AG04450 (cell line): ENCODE data around the gene CAMSAP2. TPM values are rescaled to one million over a fixed set of nuclear protein-coding genes. Genes with fewer than 3 reads are reported as not detected.

Source experiments
- CTCF ChIA-PET: fragments of 300-600, 350-600 bp; formaldehyde crosslinking; extraction: SDS; loops from one replicate; lab custom pipeline; 2022; ENCODE audit warnings: antibody characterized with exemption, inconsistent platforms; lab: Charles Lee
- POLR2A ChIA-PET: fragments of 350-600 bp; formaldehyde crosslinking; extraction: SDS; loops from one replicate; lab custom pipeline; 2021; ENCODE audit warnings: antibody characterized with exemption, inconsistent platforms; lab: Yijun Ruan, JAX
- DNase-seq: peaks from one replicate; pipeline ENCODE4 v3.0.0-alpha.2; 2011; ENCODE audit warnings: low read depth, low spot score
- H3K27ac ChIP-seq: one replicate; pipeline ENCODE4 v1.5.1; 2012; ENCODE audit warnings: low read depth, low read length, control low read depth
- H3K27me3 ChIP-seq: one replicate; pipeline ENCODE4 v1.6.0; 2012; ENCODE audit warnings: low read length; ENCODE audit not compliant: control insufficient read depth, insufficient read depth
- H3K4me3 ChIP-seq: 2 replicates; pipeline ENCODE4 v1.5.1; 2011; ENCODE audit warnings: mild to moderate bottlenecking, low read depth, low read length, control low read depth
- H3K9me3 ChIP-seq: 2 replicates; pipeline ENCODE4 v1.5.1; 2012; ENCODE audit warnings: low read length; ENCODE audit not compliant: control insufficient read depth, insufficient read depth
- polyA minus RNA-seq: library from RNA; depleted of rRNA, polyadenylated mRNA; stranded (reverse); fragments of >200 nt; gene quantifications from 2 replicates; pipeline ENCODE4 v1.2.3, GENCODE V29; 2011; rRNA and poly(A)+ RNA removed
- polyA plus RNA-seq: library from polyadenylated mRNA; depleted of rRNA; stranded (reverse); fragments of >200 nt; gene quantifications from 2 replicates; pipeline ENCODE4 v1.2.3, GENCODE V29; 2011; rRNA removed
- TF ChIP-seq, protein P1 (sequence below): IDR thresholded peaks from 2 replicates; pipeline ENCODE4 v1.5.1; 2011; ENCODE audit warnings: low read depth, low read length, control low read depth, inconsistent platforms

Gene CAMSAP2, protein sequence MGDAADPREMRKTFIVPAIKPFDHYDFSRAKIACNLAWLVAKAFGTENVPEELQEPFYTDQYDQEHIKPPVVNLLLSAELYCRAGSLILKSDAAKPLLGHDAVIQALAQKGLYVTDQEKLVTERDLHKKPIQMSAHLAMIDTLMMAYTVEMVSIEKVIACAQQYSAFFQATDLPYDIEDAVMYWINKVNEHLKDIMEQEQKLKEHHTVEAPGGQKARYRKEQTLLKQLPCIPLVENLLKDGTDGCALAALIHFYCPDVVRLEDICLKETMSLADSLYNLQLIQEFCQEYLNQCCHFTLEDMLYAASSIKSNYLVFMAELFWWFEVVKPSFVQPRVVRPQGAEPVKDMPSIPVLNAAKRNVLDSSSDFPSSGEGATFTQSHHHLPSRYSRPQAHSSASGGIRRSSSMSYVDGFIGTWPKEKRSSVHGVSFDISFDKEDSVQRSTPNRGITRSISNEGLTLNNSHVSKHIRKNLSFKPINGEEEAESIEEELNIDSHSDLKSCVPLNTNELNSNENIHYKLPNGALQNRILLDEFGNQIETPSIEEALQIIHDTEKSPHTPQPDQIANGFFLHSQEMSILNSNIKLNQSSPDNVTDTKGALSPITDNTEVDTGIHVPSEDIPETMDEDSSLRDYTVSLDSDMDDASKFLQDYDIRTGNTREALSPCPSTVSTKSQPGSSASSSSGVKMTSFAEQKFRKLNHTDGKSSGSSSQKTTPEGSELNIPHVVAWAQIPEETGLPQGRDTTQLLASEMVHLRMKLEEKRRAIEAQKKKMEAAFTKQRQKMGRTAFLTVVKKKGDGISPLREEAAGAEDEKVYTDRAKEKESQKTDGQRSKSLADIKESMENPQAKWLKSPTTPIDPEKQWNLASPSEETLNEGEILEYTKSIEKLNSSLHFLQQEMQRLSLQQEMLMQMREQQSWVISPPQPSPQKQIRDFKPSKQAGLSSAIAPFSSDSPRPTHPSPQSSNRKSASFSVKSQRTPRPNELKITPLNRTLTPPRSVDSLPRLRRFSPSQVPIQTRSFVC (N-terminal part only)
- 18.0 and 24.2 TPM in 2 replicates for polyA plus RNA-seq
- 18.0 and 42.5 TPM in 2 replicates for polyA minus RNA-seq

DNA sequence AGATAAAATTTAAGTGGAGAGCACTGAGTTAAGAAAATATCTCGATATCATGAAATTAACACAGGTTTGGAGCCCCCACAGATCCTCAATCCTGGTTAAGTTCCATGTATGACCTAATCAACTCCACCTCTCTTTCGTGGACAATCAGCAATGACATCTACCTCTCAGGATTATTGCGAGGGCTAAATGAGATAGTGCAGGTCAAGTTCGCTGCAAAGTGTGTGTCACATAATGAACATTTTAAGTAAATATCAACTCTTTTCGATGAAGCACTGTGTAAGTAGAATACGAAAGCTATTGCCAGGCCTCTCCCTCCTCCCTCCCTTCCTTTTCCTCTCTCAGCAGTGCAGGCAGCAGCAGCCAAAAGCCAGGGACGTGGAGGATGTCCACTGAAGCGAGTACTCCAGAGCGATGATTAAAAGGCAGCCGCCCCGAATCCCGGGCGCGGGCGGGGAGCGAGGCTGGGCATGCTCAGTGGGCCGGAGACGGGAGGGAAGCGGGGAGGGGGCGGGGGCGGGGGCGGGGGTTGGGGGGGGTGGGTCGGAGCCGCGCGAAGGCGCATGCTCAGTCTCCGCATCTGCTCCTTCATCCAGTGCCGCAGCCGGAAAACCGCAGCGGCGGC lies at the start of gene CAMSAP2:
CAMSAP2 (plus strand) TSS at position 567 of the 622 bp plus-strand sequence. CDS start 935 bp downstream, outside the sequence.
- no peaks in the 10 kb centered on the region; the same call in 1 of the 2 replicates for H3K9me3 ChIP-seq
- TF ChIP-seq, protein P1, sequence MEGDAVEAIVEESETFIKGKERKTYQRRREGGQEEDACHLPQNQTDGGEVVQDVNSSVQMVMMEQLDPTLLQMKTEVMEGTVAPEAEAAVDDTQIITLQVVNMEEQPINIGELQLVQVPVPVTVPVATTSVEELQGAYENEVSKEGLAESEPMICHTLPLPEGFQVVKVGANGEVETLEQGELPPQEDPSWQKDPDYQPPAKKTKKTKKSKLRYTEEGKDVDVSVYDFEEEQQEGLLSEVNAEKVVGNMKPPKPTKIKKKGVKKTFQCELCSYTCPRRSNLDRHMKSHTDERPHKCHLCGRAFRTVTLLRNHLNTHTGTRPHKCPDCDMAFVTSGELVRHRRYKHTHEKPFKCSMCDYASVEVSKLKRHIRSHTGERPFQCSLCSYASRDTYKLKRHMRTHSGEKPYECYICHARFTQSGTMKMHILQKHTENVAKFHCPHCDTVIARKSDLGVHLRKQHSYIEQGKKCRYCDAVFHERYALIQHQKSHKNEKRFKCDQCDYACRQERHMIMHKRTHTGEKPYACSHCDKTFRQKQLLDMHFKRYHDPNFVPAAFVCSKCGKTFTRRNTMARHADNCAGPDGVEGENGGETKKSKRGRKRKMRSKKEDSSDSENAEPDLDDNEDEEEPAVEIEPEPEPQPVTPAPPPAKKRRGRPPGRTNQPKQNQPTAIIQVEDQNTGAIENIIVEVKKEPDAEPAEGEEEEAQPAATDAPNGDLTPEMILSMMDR: no peak
- peak; percentile 66 for DNase-seq
- peak within 1 kb of the TSS; percentile 96 for H3K27ac ChIP-seq
- CTCF ChIA-PET: interaction anchor here (0.6 to 1.4 kb wide), 5 partner anchors 9 to 116 kb away, joined by 3 to 6 read pairs (median 3); no protein-coding TSS in a partner anchor
- peak within 1 kb of the TSS; percentile 98 for H3K4me3 ChIP-seq
- no peaks in the 10 kb centered on the region for H3K27me3 ChIP-seq
- POLR2A ChIA-PET: interaction anchor here (0.6 to 2.9 kb wide), 5 partner anchors 36 to 88 kb away, joined by 3 to 17 read pairs (median 3); partner anchors contain the start of gene DDX59

DNA sequence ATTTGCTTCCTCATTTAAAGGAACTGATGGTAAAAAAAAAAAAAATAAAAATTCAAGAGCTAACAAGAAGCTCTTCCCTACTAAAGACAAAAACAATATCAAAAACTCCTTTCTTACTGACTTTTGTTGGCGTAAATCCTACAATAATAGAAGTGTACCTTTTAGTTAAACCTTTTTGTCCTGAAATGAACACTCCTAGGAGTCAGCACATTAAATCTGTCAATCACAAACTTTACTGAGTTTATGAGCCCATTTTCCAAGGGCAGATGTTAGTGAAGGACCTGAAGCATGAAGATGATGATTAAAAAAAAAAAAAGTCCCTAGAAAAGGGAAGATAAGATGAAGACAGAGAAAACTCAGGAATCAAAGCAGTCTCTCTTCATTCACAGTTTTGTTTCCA lies 46.4 kb upstream of the CAMSAP2 start:
- ChIA-PET CTCF (interaction anchor here (0.6 kb wide), 1 partner anchor 56 kb away, joined by 3 read pairs; no protein-coding TSS in a partner anchor), POLR2A (no interaction called here)
- Histone ChIP-seq H3K9me3 (no peaks in the 10 kb centered on the region), H3K4me3 (no peak overlapping the region), H3K27ac (no peak overlapping the region), H3K27me3 (no peaks in the 10 kb centered on the region)
- DNase-seq: no peak
- TF ChIP-seq, protein P1: no peak

DNA sequence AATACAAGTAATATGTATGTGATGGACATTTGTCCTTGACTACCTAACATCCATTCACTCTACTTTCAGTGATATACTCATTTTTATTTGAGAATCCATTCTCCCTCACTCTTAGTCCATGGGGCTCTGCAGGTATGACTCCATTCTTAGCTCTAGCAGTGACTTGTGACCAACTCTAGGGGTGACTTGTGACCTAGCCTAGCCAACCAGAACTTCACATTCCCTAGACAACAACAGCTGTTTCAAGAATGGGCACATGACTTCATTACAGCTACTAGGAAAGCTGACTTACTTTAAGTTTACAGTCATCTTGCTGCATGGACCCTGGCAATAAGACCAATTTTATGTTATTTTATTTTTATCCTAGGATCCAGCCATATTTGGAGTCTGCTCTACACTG lies 45.4 kb upstream of the CAMSAP2 start:
- H3K4me3 ChIP-seq: no peak overlapping the region
- DNase-seq: no peak
- ChIA-PET POLR2A (no interaction called here), CTCF (interaction anchor here (0.5 kb wide), 1 partner anchor 77 kb away, joined by 3 read pairs; no protein-coding TSS in a partner anchor)
- H3K9me3 ChIP-seq: no peaks in the 10 kb centered on the region
- TF ChIP-seq, protein P1: no peak
- no peak overlapping the region for H3K27ac ChIP-seq
- no peaks in the 10 kb centered on the region for H3K27me3 ChIP-seq

DNA sequence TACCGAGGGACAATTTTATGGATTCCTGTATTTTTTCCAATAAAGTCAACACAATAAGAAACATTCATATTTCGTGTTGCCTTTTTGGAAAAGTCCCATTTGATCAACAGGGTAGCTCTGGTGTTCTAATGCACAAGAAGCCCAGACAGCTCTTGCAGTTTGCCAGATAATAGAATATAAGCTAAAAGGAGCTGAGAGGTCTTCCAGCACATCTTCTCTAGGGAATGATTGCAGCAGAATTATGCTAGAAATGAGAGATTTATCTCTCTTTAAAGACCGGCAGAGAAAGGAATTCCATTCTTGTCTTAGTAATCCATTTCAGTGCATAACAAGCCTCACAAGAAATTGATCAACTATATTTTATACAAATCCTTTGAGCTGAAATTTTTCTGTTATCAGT lies 44.0 kb upstream of the CAMSAP2 start:
- Histone ChIP-seq H3K27me3 (no peaks in the 10 kb centered on the region), H3K27ac (no peak overlapping the region), H3K4me3 (no peak overlapping the region), H3K9me3 (no peaks in the 10 kb centered on the region)
- DNase-seq: no peak
- POLR2A ChIA-PET: no interaction called here
- CTCF ChIA-PET: interaction anchor here (0.8 kb wide), 1 partner anchor 11 kb away, joined by 3 read pairs; no protein-coding TSS in a partner anchor
- TF ChIP-seq, protein P1: no peak
